Thymus (tissue), 11 donors: Measurements from ENCODE around the gene PCDHA10. TPM values are rescaled to one million over a fixed set of nuclear protein-coding genes. Genes with fewer than 3 reads are reported as not detected.
"Not testable (repeated sequence)": the region's sequence is repeated elsewhere in the genome, so short reads cannot be mapped to it uniquely, and the experiment has no call there.

Experiments used
- DNase-seq, 9 donors: peaks; one replicate each; pipeline ENCODE4 v3.0.0-alpha.2; 2013; ENCODE audit warnings: low spot score in 9 of 9, low read depth in 6 of 9, missing footprints in 1 of 9
- H3K27ac ChIP-seq, 2 donors: one replicate each; pipeline ENCODE4 v1.5.1; 2013; ENCODE audit warnings: control low read depth in 1 of 2, low read depth in 1 of 2, low read length in 1 of 2, mild to moderate bottlenecking in 1 of 2, moderate library complexity in 1 of 2
- H3K27me3 ChIP-seq, 2 donors: one replicate each; pipeline ENCODE4 v1.5.1; 2013; ENCODE audit warnings: low read length in 1 of 2; ENCODE audit not compliant: control insufficient read depth in 2 of 2, insufficient read depth in 1 of 2
- H3K36me3 ChIP-seq, 2 donors: one replicate each; pipeline ENCODE4 v1.5.1; 2013; ENCODE audit warnings: low read length in 1 of 2, mild to moderate bottlenecking in 1 of 2, moderate library complexity in 1 of 2; ENCODE audit not compliant: control insufficient read depth in 2 of 2, insufficient read depth in 2 of 2
- H3K4me1 ChIP-seq, 2 donors: one replicate each; pipeline ENCODE4 v1.5.1; 2013; ENCODE audit warnings: low read length in 2 of 2; ENCODE audit not compliant: control insufficient read depth in 2 of 2, insufficient read depth in 2 of 2
- H3K4me3 ChIP-seq, 2 donors: one replicate each; pipeline ENCODE4 v1.5.1; 2013; ENCODE audit warnings: low read length in 2 of 2, control low read depth in 1 of 2, mild to moderate bottlenecking in 1 of 2
- H3K9me3 ChIP-seq, 2 donors: one replicate each; pipeline ENCODE4 v1.5.1; 2013; ENCODE audit warnings: low read length in 1 of 2, mild to moderate bottlenecking in 1 of 2; ENCODE audit not compliant: control insufficient read depth in 2 of 2, insufficient read depth in 1 of 2
- WGBS: extraction: QIAGEN DNeasy Blood & Tissue Kit; methylation state at CpG from one replicate; pipeline ENCODE4 v1.1.7; 2013; 5-methylcytosine and 5-hydroxymethylcytosine counted together
- polyA plus RNA-seq: library from polyadenylated mRNA; stranded (reverse); fragments of 200-250 nt; gene quantifications from one replicate; pipeline ENCODE4 v1.2.3, GENCODE V29; 2013
- total RNA-seq: library from RNA; stranded (reverse); fragments of 120-200 nt; gene quantifications from one replicate; pipeline ENCODE4 v1.2.4, GENCODE V29; 2013
- donor health status: healthy.

Gene PCDHA10
- total and polyA plus RNA-seq, 2 donors: under 0.01 to 0.02 TPM

DNA sequence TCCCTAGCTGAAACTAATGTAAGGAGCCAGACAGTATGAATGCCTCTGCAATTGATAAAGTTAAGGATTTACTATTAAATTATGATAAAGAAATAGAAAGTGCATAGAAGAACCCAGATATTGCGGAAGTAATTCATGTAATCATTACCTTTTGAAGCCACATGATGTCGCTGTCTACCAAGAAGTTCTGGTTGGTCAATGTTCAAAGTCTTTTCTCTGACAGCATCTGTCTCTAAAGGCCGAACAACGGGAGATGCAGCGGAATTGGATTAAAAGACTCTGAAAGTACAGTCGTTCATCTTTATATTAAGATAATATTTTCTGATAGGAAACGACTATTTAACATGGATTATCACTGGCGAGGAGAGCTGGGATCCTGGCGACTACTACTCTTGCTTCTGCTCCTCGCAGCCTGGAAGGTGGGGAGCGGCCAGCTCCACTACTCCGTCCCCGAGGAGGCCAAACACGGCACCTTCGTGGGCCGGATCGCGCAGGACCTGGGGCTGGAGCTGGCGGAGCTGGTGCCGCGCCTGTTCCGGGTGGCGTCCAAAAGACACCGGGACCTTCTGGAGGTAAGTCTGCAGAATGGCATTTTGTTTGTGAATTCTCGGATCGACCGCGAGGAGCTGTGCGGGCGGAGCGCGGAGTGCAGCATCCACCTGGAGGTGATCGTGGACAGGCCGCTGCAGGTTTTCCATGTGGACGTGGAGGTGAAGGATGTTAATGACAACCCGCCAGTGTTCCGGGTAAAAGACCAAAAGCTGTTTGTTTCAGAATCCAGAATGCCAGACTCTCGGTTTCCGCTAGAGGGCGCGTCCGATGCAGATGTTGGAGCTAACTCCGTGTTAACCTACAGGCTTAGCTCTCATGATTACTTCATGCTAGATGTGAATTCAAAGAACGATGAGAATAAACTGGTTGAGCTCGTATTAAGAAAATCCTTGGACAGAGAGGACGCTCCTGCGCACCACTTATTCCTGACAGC lies 14.4 kb upstream of the PCDHA10 start, which contains the start of gene PCDHA8:
Gene PCDHA8 (plus strand): TSS at position 210 of the 985 bp plus-strand sequence. CDS start 135 bp downstream, at position 345.
- Histone ChIP-seq H3K4me1 (no peaks in the 10 kb centered on the region), H3K9me3 (peaks cover under 1 to 20% of the 10 kb centered on the region in 2 donors), H3K4me3 (no peak within 1 kb of the TSS), H3K27me3 (peaks cover 0 to 2% of the 10 kb centered on the region in 2 donors), H3K36me3 (no peaks in the 10 kb centered on the region), H3K27ac (no peak within 1 kb of the TSS)
- 28% methylated on average over 47 of the region's 47 CpGs for WGBS
- DNase-seq: no peak

DNA sequence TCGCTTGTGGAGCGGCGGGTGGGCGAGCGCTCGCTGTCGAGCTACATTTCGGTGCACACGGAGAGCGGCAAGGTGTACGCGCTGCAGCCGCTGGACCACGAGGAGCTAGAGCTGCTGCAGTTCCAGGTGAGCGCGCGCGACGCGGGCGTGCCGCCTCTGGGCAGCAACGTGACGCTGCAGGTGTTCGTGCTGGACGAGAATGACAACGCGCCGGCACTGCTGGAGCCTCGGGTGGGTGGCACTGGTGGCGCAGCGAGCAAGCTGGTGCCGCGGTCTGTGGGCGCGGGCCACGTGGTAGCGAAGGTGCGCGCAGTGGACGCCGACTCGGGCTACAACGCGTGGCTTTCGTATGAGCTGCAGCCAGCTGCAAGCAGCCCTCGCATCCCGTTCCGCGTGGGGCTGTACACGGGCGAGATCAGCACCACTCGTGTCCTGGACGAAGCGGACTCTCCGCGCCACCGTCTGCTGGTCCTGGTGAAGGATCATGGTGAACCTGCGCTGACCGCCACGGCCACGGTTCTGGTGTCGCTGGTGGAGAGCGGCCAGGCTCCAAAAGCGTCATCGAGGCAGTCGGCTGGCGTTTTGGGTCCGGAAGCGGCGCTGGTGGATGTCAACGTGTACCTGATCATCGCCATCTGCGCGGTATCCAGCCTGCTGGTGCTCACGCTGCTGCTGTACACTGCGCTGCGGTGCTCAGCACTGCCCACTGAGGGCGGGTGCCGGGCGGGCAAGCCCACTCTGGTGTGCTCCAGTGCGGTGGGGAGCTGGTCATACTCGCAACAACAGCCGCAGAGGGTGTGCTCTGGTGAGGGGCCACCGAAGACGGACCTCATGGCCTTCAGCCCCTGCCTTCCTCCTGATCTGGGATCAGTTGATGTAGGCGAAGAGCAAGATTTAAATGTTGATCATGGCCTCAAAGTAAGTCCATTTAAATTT lies 12.6 kb upstream of the PCDHA10 start:
- H3K27ac ChIP-seq: no peak overlapping the region
- H3K36me3 ChIP-seq: no peaks in the 10 kb centered on the region
- H3K27me3 ChIP-seq: no peaks in the 10 kb centered on the region
- no peak overlapping the region for H3K4me3 ChIP-seq
- 58% methylated on average over 87 of the region's 87 CpGs for WGBS
- no peak for DNase-seq
- H3K9me3 ChIP-seq: peaks cover 0 to 18% of the 10 kb centered on the region in 2 donors
- no peaks in the 10 kb centered on the region for H3K4me1 ChIP-seq

DNA sequence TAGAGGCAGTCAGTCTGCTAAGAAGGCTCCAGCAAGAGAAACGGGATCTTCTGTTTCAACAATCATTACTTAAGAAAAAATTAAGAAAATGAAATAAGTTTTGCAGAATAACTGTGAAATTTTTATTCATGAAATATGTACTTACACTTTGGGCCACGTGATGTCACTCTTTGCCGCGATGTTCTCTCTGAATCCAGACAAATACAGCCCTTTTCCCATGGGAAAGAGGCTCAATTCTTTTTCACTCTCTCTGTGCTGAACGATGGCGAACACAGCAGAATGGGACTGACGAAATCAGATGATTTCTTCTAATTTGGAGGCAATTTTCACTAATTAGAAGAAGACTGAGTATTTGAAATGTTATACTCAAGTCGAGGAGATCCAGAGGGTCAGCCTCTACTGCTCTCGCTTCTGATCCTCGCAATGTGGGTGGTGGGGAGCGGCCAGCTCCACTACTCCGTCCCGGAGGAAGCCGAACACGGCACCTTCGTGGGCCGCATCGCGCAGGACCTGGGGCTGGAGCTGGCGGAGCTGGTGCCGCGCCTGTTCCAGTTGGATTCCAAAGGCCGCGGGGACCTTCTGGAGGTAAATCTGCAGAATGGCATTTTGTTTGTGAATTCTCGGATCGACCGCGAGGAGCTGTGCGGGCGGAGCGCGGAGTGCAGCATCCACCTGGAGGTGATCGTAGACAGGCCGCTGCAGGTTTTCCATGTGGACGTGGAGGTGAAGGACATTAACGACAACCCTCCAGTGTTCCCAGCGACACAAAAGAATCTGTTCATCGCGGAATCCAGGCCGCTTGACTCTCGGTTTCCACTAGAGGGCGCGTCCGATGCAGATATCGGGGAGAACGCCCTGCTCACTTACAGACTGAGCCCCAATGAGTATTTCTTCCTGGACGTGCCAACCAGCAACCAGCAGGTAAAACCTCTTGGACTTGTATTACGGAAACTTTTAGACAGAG lies 7.3 kb upstream of the PCDHA10 start, which contains the start of gene PCDHA9:
Gene PCDHA9 (plus strand): TSS at position 244 of the 964 bp plus-strand sequence. CDS start 114 bp downstream, at position 358.
- DNase-seq: not testable (repeated sequence)
- peaks cover 3 to 19% of the 10 kb centered on the region in 2 donors for H3K9me3 ChIP-seq
- WGBS: 29% methylated on average over 46 of the region's 48 CpGs

DNA sequence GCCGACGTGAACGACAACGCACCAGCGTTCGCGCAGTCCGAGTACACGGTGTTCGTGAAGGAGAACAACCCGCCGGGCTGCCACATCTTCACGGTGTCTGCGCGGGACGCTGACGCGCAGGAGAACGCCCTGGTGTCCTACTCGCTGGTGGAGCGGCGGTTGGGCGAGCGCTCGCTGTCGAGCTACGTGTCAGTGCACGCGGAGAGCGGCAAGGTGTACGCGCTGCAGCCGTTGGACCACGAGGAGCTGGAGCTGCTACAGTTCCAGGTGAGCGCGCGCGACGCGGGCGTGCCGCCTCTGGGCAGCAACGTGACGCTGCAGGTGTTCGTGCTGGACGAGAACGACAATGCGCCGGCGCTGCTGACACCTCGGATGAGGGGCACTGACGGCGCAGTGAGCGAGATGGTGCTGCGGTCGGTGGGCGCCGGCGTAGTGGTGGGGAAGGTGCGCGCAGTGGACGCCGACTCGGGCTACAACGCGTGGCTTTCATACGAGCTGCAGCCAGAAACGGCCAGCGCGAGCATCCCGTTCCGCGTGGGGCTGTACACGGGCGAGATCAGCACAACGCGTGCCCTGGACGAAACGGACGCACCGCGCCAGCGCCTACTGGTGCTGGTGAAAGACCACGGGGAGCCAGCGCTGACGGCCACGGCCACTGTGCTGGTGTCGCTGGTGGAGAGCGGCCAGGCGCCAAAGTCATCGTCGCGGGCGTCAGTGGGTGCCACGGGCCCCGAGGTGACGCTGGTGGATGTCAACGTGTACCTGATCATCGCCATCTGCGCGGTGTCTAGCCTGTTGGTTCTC lies 5.7 kb upstream of the PCDHA10 start:
- not testable (repeated sequence) for H3K27ac ChIP-seq, H3K27me3 ChIP-seq, H3K4me1 ChIP-seq, H3K4me3 ChIP-seq, H3K36me3 ChIP-seq, DNase-seq
- H3K9me3 ChIP-seq: peaks cover 3 to 18% of the 10 kb centered on the region in 2 donors
- WGBS: 60% methylated on average over 101 of the region's 101 CpGs

More for the DNA sequence above, 7.3 kb upstream of the PCDHA10 start, which contains the start of gene PCDHA9:
- not testable (repeated sequence) for H3K4me1 ChIP-seq, H3K36me3 ChIP-seq, H3K4me3 ChIP-seq, H3K27ac ChIP-seq, H3K27me3 ChIP-seq

DNA sequence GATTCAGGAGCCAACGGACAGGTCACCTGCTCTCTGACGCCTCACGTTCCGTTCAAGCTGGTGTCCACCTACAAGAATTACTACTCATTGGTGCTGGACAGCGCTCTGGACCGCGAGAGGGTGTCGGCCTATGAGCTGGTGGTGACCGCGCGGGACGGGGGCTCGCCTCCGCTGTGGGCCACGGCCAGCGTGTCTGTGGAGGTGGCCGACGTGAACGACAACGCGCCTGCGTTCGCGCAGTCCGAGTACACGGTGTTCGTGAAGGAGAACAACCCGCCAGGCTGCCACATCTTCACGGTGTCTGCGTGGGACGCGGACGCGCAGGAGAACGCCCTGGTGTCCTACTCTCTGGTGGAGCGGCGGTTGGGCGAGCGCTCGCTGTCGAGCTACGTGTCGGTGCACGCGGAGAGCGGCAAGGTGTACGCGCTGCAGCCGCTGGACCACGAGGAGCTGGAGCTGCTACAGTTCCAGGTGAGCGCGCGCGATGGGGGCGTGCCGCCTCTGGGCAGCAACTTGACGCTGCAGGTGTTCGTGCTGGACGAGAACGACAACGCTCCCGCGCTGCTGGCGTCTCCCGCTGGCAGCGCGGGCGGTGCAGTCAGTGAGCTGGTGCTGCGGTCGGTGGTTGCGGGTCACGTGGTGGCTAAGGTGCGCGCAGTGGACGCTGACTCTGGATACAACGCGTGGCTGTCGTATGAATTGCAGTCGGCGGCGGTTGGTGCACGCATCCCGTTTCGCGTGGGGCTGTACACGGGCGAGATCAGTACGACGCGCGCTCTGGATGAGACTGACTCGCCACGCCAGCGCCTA lies 1.7 kb downstream of the PCDHA10 start:
- no peak for DNase-seq
- WGBS: 68% methylated on average over 94 of the region's 94 CpGs

DNA sequence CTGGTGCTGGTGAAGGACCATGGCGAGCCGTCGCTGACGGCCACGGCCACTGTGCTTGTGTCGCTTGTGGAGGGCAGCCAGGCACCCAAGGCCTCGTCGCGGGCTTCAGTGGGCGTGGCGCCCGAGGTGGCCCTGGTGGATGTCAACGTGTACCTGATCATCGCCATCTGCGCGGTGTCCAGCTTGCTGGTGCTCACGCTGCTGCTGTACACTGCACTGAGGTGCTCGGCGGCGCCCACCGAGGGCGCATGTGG lies 2.2 kb downstream of the PCDHA10 start:
- no peak for DNase-seq
- Histone ChIP-seq H3K4me3 (no peak overlapping the region), H3K9me3 (peaks cover 3 to 30% of the 10 kb centered on the region in 2 donors), H3K4me1 (no peaks in the 10 kb centered on the region), H3K27me3 (peaks cover 0 to 4% of the 10 kb centered on the region in 2 donors), H3K27ac (no peak overlapping the region), H3K36me3 (no peaks in the 10 kb centered on the region)
- 63% methylated on average over 22 of the region's 22 CpGs for WGBS

More for the DNA sequence above, 1.7 kb downstream of the PCDHA10 start:
- Histone ChIP-seq H3K27me3 (peaks cover 0 to 2% of the 10 kb centered on the region in 2 donors), H3K9me3 (peaks cover under 1 to 25% of the 10 kb centered on the region in 2 donors), H3K4me3 (no peak overlapping the region), H3K27ac (no peak overlapping the region), H3K36me3 (no peaks in the 10 kb centered on the region), H3K4me1 (no peaks in the 10 kb centered on the region)

DNA sequence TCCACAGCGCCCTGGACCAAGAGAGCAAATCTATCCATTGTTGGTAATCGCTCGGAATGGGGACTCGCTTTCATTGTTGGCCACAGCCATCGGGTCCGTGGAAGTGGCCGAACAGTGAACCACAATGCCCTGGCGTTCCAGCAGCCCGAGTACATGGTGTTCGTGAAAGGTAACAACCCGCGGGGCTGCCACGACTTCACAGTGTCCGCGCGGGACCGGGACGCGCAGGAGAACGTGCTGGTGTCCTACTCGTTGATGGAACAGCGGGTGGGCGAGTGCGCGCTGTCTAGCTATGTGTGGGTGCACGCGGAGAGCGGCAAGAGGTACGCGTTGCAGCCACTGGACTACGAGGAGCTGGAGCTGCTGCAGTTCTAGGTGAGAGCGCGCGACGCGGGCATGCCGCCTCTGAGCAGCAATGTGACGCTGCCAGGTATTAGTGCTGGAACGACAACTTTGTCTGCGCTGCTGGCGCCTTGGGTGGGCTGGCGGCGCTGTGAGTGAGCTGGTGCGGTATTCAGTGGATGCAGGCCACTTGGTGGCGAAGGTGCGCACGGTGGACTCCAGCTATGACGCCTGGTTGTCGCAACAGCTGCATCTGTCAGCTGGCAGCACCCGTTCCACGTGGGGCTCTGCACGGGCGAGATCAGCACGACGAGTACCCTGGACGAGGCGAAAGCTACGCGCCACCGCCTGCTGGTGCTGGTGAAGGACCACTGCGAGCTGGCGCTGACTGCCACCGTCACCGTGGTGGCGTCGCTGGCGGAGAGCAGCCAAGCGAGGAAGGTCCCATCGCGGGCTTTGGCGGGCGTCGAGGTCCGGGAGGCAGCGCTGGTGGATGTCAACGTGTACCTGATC lies 7.0 kb downstream of the PCDHA10 start:
- peaks cover 4 to 27% of the 10 kb centered on the region in 2 donors for H3K9me3 ChIP-seq
- WGBS: 59% methylated on average over 76 of the region's 76 CpGs
- no peaks in the 10 kb centered on the region for H3K4me1 ChIP-seq
- DNase-seq: no peak
- H3K27ac ChIP-seq: no peak overlapping the region
- no peak overlapping the region for H3K4me3 ChIP-seq
- H3K27me3 ChIP-seq: peaks cover 0 to 2% of the 10 kb centered on the region in 2 donors
- H3K36me3 ChIP-seq: no peaks in the 10 kb centered on the region
